ENCODE results near the gene PPCS. TPM values are rescaled to one million over a fixed set of nuclear protein-coding genes. Genes with fewer than 3 reads are reported as not detected.

The PPCS gene
- total RNA-seq (10 to 100 TPM; 42.9 to 45.3 TPM), total RNA-seq (38.8 to 55.7 reads per million in 2 donors)

DNA sequence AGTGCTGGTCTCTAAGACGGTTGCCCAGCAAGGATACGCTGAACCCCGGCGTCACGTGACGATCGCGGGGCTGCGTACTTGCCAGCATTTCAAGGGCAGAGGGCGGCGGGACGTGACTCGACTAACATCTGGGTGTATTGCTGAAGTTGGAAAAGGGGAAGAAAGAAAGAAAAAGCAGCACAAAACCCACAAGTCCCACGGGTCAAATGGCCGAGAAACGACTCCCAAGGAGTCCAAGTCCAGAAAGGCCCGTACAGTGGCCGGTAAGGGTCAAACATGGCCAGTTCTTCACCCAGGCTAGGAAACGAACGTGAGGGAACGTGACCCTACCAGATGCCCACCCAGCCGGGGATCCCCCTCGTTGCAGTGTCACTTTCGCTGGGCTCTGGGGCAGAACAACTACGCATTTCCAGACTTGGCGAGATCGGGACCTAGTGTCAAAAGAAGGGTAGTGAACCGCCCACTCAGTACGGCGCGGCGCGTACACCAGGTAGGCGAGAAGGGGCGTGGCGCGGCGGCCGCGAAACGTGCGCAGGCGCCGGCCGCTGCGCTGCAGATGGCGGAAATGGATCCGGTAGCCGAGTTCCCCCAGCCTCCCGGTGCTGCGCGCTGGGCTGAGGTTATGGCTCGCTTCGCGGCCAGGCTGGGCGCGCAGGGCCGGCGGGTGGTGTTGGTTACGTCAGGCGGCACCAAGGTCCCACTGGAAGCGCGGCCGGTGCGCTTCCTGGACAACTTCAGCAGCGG is at the start of gene PPCS, which contains the start of gene ZMYND12:
TSS of gene PPCS (plus strand) at position 534 of the 744 bp plus-strand sequence. CDS start at position 557, 23 bp downstream.
TSS of gene ZMYND12 (minus strand) at position 13 of the 744 bp plus-strand sequence. CDS start 25 bp downstream, outside the sequence.
- peak; percentile 91 for ATAC-seq
- peak within 1 kb of the TSS; percentile 92 for H3K4me3 Mint-ChIP-seq
- peak; percentile 85 to 89 (median 88) for DNase-seq
- no peaks in the 10 kb centered on the region for H3K27me3 Mint-ChIP-seq
- peaks cover 33% of the 10 kb centered on the region for H3K4me1 Mint-ChIP-seq
- H3K36me3 Mint-ChIP-seq (ENCODE audit: low read depth) = peaks cover 14% of the 10 kb centered on the region
- no peaks in the 10 kb centered on the region for H3K9me3 ChIP-seq (ENCODE audit: control insufficient read depth, low read length, poor library complexity, severe bottlenecking)
- H3K27ac Mint-ChIP-seq = peak within 1 kb of the TSS; percentile 97

DNA sequence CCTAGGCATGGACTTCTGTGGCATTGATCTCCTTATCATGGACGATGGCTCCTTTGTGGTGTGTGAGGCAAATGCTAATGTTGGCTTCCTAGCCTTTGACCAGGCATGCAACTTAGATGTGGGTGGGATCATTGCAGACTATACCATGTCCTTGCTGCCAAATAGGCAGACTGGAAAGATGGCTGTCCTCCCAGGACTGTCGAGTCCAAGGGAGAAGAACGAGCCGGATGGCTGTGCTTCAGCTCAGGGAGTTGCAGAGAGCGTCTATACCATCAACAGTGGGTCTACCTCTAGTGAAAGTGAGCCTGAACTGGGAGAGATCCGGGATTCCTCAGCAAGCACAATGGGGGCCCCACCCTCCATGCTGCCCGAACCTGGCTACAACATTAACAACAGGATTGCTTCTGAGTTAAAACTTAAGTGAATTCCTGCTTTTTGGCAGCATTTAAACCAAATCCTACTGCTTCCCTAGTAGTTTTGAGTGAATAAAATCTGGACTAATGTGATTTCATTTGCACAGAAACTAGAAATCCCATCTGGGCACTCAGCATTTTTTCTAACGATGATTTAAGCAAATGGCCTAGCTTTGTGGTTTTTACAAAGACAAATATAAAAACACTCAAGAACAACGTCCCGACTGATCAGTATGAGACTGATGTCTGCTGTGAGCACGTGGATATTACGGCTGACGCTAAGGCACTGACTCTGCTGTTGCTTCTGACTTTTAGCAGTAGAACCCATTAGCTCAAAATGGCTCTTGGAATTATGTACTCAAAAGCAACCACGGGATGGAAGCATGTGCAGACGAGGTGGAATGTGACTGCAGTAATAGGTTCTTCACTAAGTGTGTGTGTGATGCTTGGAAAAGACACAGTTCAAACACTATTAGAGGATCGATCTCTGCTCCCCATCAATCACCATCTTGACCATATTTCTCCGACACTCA is 41.5 kb upstream of the PPCS start:
- no peak overlapping the region for H3K4me3 Mint-ChIP-seq
- H3K36me3 Mint-ChIP-seq (ENCODE audit: low read depth) = no peaks in the 10 kb centered on the region
- DNase-seq = no peak
- H3K27me3 Mint-ChIP-seq = peaks cover 34% of the 10 kb centered on the region
- ATAC-seq = no peak
- H3K9me3 ChIP-seq (ENCODE audit: control insufficient read depth, low read length, poor library complexity, severe bottlenecking) = no peaks in the 10 kb centered on the region
- no peak overlapping the region for H3K27ac Mint-ChIP-seq
- H3K4me1 Mint-ChIP-seq = peaks cover 2% of the 10 kb centered on the region

DNA sequence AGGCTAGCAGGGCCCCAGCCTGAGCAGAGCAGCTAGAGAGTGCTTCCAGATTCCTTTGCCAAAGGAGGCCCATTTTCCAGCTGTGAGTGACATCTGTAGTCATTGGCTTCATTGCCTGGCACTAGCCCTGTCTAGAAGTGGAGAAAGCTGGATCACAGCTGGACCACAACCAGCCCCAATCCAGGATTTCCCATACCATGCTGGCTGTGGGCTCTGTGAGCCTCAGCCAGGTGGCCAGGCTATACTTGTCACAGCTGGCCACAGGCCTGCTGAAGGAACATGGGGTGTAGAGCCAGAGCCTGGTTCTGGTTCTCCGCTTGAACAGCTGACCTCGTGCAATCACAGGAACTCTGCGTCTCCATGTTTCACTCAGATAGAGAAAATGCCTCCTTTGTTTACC is 39.2 kb upstream of the PPCS start:
- peaks cover 3% of the 10 kb centered on the region for H3K36me3 Mint-ChIP-seq (ENCODE audit: low read depth)
- no peak overlapping the region for H3K27ac Mint-ChIP-seq
- peaks cover 2% of the 10 kb centered on the region for H3K4me1 Mint-ChIP-seq
- H3K4me3 Mint-ChIP-seq = no peak overlapping the region
- H3K9me3 ChIP-seq (ENCODE audit: control insufficient read depth, low read length, poor library complexity, severe bottlenecking) = no peaks in the 10 kb centered on the region
- no peak for DNase-seq
- ATAC-seq = no peak
- peaks cover 43% of the 10 kb centered on the region for H3K27me3 Mint-ChIP-seq

DNA sequence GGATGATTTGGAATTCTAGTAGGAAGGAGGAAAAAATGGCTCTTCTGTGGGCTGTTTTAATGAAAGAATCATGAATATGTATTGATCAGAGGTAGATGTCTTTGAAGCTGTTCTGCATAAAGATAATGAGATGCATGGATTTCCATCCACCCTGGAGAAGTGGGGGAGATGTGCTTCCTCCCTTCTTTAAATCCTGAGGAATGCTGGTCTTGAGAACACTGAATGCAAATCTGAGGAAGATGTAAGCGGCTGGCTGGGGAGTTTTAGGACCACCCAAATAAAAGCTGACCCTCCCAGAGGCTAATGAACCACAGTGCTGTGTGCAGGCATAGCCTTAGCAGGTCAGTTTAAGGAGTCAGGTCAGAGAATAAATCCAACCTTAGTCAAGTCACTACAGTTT is 37.8 kb upstream of the PPCS start:
- no peak for DNase-seq
- H3K27ac Mint-ChIP-seq = no peak overlapping the region
- ATAC-seq = no peak
- H3K9me3 ChIP-seq (ENCODE audit: control insufficient read depth, low read length, poor library complexity, severe bottlenecking) = no peaks in the 10 kb centered on the region
- peaks cover 51% of the 10 kb centered on the region for H3K27me3 Mint-ChIP-seq
- no peak overlapping the region for H3K4me3 Mint-ChIP-seq
- H3K36me3 Mint-ChIP-seq (ENCODE audit: low read depth) = peaks cover 3% of the 10 kb centered on the region
- H3K4me1 Mint-ChIP-seq = peaks cover 2% of the 10 kb centered on the region

DNA sequence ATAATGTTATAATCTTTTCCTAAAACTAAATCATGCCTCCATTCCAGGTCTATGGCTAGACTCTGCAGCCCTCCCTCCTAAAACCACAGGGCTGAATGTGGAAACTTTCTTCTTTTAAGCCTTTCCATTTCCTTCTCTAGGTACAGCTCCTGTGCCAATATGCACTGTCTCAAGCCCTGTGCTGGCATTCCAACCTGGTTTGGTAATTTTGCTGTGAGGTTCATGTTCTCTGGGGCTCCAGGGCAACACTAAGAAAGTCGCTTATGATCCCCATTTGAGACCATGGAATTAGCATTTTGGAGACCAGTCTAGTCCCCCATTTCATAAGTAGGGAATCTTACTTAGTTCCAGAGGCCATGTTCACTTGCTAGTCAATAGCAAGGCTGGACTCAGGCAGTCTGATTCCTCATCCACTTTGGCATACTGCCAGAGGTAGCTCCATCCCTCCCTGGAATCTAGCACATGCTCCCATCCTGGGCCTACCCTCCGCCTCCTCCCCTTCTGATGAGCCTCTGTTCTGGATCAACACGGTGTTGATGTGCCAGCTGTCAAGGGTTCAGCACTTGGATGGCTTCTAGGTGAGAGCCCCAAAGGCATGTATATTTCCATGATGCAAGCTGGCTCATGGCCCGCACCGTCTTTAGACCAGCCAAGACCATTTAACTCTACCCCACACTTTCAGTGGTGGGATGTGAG is 37.1 kb upstream of the PPCS start:
- Mint-ChIP-seq H3K27ac (no peak overlapping the region), H3K27me3 (peaks cover 54% of the 10 kb centered on the region), H3K36me3 (ENCODE audit: low read depth) (peaks cover 3% of the 10 kb centered on the region), H3K4me1 (peaks cover 2% of the 10 kb centered on the region), H3K4me3 (no peak overlapping the region)
- no peaks in the 10 kb centered on the region for H3K9me3 ChIP-seq (ENCODE audit: control insufficient read depth, low read length, poor library complexity, severe bottlenecking)
- ATAC-seq = no peak
- DNase-seq = no peak

DNA sequence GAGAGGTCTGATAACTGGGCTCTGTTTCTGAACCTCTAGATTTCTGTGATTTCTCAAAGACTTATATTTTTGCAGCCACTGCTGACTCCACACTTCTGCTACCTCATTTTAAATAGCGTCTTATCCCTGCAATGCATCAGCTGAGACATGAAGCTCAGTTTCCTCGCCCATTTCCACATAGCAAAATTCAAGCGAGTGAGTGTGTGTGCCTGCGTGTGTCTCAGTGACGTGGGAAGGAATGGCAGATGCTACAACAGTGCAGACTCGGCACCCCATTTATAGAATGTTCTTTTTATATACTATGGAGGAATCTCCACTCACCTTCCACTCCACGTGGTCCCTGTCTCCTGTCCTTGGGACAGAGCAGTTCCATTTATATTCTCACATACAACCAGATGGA is 36.2 kb upstream of the PPCS start:
- Mint-ChIP-seq H3K27ac (no peak overlapping the region), H3K4me3 (no peak overlapping the region), H3K36me3 (ENCODE audit: low read depth) (peaks cover 3% of the 10 kb centered on the region), H3K27me3 (peaks cover 52% of the 10 kb centered on the region), H3K4me1 (peaks cover 2% of the 10 kb centered on the region)
- H3K9me3 ChIP-seq (ENCODE audit: control insufficient read depth, low read length, poor library complexity, severe bottlenecking) = no peaks in the 10 kb centered on the region
- ATAC-seq (no peak), DNase-seq (no peak)

DNA sequence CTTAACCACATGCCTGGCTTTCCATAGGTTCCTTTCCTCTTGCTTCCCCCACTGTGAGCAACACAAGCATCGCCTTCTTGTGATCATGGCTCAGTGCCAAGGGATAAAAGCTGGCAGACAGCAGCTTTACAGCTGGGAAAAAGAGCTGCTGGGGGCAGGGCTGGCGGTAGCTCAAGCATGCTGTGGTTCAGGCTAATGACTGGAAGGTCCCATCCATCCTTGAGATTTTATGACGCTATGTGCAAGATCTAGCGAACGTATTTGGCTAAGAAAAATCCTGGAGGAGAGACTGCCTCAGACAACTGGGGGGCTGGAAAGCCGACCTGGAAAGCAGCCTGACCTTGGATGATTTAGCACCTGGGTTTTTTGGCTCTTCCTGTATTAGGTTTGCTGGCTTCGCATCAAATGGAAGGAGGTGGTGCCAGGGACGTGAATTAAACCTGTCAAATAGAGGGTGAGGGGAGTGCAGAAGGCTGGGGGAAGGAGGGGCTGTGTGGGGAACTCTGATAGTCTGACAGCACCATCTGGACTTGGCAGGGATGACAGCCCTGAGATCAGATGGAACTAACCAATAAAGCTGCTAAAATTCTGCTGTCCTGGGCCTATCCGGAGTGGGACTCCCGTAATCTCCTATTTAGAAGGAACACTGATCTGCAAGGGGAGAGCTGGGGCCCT is 35.3 kb upstream of the PPCS start:
- Mint-ChIP-seq H3K4me3 (no peak overlapping the region), H3K4me1 (peaks cover 2% of the 10 kb centered on the region), H3K27ac (no peak overlapping the region), H3K36me3 (ENCODE audit: low read depth) (peaks cover 3% of the 10 kb centered on the region), H3K27me3 (peaks cover 43% of the 10 kb centered on the region)
- H3K9me3 ChIP-seq (ENCODE audit: control insufficient read depth, low read length, poor library complexity, severe bottlenecking) = no peaks in the 10 kb centered on the region
- DNase-seq = no peak
- ATAC-seq = no peak

DNA sequence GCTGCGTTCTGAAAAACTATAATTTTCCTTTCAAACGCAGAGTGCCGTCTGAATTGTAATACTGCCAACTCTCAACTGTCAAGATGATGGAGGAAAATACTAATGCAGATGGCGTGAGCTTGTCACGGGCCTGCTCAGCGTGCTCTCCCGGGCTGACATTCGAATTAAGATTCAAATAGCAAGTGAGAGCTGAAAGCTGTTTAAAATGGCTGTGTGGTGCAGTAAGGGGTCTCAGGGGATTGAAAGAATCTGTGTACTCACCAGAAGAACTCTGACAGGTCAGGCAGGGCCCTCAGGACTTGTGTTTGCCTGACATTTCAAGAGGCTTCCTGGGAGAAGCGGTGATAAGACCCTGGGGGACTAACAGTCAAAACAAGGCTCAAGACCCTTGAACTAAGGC is 33.6 kb upstream of the PPCS start:
- DNase-seq (no peak), ATAC-seq (no peak)
- H3K4me1 Mint-ChIP-seq = peaks cover 2% of the 10 kb centered on the region
- H3K4me3 Mint-ChIP-seq = no peak overlapping the region
- no peaks in the 10 kb centered on the region for H3K9me3 ChIP-seq (ENCODE audit: control insufficient read depth, low read length, poor library complexity, severe bottlenecking)
- no peak overlapping the region for H3K27ac Mint-ChIP-seq
- peaks cover 41% of the 10 kb centered on the region for H3K27me3 Mint-ChIP-seq
- H3K36me3 Mint-ChIP-seq (ENCODE audit: low read depth) = peaks cover 6% of the 10 kb centered on the region

DNA sequence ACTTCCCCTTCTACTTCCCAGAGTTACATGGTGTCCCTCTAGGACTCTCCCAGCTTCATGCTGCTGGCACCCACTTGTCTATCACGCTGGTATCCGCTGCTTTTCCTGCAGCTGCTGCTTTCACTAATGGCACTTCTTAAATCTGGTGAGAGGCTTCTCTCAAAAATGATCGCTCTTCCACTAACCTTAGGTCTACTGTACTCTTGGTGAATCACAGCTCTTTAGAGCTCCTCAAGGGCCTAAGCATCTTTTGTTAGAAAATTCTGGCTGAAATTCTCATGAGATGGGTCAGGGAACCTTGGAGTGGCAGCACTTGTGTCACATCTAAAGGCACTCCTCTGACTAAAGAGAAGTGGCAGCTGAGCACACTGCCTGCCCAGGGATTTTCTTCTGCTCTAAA is 32.7 kb upstream of the PPCS start:
- Mint-ChIP-seq H3K4me1 (no peaks in the 10 kb centered on the region), H3K27me3 (peaks cover 35% of the 10 kb centered on the region), H3K27ac (no peak overlapping the region), H3K4me3 (no peak overlapping the region), H3K36me3 (ENCODE audit: low read depth) (peaks cover 6% of the 10 kb centered on the region)
- ATAC-seq (no peak), DNase-seq (no peak)
- H3K9me3 ChIP-seq (ENCODE audit: control insufficient read depth, low read length, poor library complexity, severe bottlenecking) = no peaks in the 10 kb centered on the region

DNA sequence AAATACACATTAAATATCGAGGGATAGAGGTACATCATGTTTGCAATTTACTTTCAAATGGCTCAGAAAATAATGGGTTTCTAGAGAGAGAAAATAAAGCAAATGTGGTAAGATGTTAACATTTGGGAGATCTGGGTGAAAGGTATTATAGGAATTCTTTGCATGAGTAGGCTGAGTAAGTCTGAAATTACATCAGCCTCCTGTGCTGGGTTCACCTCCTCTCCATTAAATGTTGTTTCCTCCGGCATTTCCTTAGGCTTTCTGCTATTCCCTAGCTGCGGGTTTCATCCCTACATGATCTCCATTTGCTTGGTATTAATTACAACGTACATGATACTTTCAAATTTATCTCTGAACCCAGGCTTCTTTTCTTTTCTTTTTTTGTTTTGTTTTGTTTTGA is 32.1 kb upstream of the PPCS start:
- H3K4me3 Mint-ChIP-seq = no peak overlapping the region
- ATAC-seq (no peak), DNase-seq (no peak)
- H3K27ac Mint-ChIP-seq = no peak overlapping the region
- H3K36me3 Mint-ChIP-seq (ENCODE audit: low read depth) = peaks cover 6% of the 10 kb centered on the region
- H3K4me1 Mint-ChIP-seq = no peaks in the 10 kb centered on the region
- H3K27me3 Mint-ChIP-seq = peaks cover 35% of the 10 kb centered on the region
- H3K9me3 ChIP-seq (ENCODE audit: control insufficient read depth, low read length, poor library complexity, severe bottlenecking) = no peaks in the 10 kb centered on the region

DNA sequence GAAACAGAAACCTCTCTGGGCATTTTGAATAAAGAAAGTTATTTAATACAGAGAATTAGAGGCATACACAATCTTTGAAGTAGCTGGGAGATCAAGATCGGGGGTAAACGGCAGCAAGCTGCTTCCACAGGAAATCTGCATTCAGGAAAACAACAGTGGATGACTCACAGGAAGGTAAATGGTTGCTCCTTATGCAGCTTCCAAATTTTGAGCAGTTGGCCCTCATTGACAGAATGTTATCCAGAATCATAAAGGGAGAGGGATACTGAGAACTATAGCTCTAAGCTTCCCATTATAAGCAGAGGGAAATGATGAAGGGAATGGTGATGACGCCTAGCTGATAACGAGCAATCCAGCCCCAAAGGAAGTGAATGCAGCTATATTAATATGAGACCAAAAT is 29.1 kb upstream of the PPCS start:
- peaks cover 2% of the 10 kb centered on the region for H3K36me3 Mint-ChIP-seq (ENCODE audit: low read depth)
- no peaks in the 10 kb centered on the region for H3K4me1 Mint-ChIP-seq
- DNase-seq (no peak), ATAC-seq (no peak)
- H3K27me3 Mint-ChIP-seq = peaks cover 26% of the 10 kb centered on the region
- H3K27ac Mint-ChIP-seq = no peak overlapping the region
- H3K9me3 ChIP-seq (ENCODE audit: control insufficient read depth, low read length, poor library complexity, severe bottlenecking) = no peaks in the 10 kb centered on the region
- H3K4me3 Mint-ChIP-seq = peak overlapping the region; percentile 15

DNA sequence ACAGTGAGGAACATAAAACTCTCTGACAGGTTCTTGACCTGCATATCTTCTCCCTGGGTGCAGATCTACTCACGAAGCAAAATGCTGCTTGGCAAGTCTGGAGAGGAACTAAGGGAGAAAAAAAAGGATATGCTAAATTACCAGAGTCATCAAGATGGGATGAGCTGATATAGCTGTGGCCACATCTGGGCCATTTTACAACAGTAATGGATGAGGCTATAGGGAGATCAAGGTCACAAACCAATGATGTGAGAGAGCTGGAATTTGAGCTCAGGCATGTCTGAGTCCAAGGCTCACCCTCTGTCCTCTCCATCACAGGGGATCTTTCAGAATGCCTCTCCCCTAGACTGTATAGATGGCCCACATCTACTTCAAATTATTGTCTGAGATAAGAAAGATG is 26.7 kb upstream of the PPCS start:
- peaks cover 2% of the 10 kb centered on the region for H3K36me3 Mint-ChIP-seq (ENCODE audit: low read depth)
- peaks cover 9% of the 10 kb centered on the region for H3K27me3 Mint-ChIP-seq
- DNase-seq = no peak
- no peaks in the 10 kb centered on the region for H3K9me3 ChIP-seq (ENCODE audit: control insufficient read depth, low read length, poor library complexity, severe bottlenecking)
- H3K27ac Mint-ChIP-seq = no peak overlapping the region
- ATAC-seq = no peak
- H3K4me1 Mint-ChIP-seq = no peaks in the 10 kb centered on the region
- H3K4me3 Mint-ChIP-seq = no peak overlapping the region
